A549 (cell line): ENCODE results near the gene SLC38A10. TPM values are rescaled to one million over a fixed set of nuclear protein-coding genes. Genes with fewer than 3 reads are reported as not detected.

ENCODE experiments used
- ATAC-seq, 2 experiments: fragments of 200-7000 bp in 1 of 2; fragments of >200 bp in 1 of 2; cut with Nextera tagmentation in 1 of 2; cut with Tn5 transposase in 1 of 2; 3 replicates each; pipeline versions ENCODE4 v1.8.0 to v1.9.1; 2018 to 2020; ENCODE audit warnings: mild to moderate bottlenecking in 1 of 2, moderate library complexity in 1 of 2
- CTCF ChIA-PET: fragments of 300-600 bp; sonication (Branson Sonifier 250); formaldehyde crosslinking; extraction: SDS; loops from one replicate; lab custom pipeline; 2021; ENCODE audit warnings: antibody characterized with exemption, inconsistent platforms; lab: Yijun Ruan, JAX
- POLR2A ChIA-PET: fragments of 350-600 bp; formaldehyde crosslinking; extraction: SDS; loops from one replicate; lab custom pipeline; 2021; ENCODE audit warnings: antibody characterized with exemption, inconsistent platforms; lab: Yijun Ruan, JAX
- DNase-seq, 2 experiments: peaks; one replicate each; pipeline versions ENCODE4 v3.0.0 to v3.0.0-alpha.2; 2011 to 2016; ENCODE audit warnings: low read depth in 1 of 2, low spot score in 1 of 2
- FAIRE-seq: peaks from 2 replicates; lab custom pipeline; 2011; peaks lifted over from hg19 to GRCh38; lab: Jason Lieb, UNC
- H3K27ac ChIP-seq, 2 experiments: fragments of >200 bp; sonication (Bioruptor Twin); formaldehyde crosslinking; 3 replicates each; pipeline ENCODE4 v1.5.1; 2016 to 2017
- H3K4me1 ChIP-seq: fragments of >200 bp; sonication (Bioruptor Twin); formaldehyde crosslinking; 3 replicates; pipeline ENCODE4 v1.6.1; 2016
- H3K4me2 ChIP-seq: fragments of >200 bp; sonication (Bioruptor Twin); formaldehyde crosslinking; 3 replicates; pipeline ENCODE4 v1.6.1; 2016
- H3K4me3 ChIP-seq: fragments of >200 bp; sonication (Bioruptor Twin); formaldehyde crosslinking; 3 replicates; pipeline ENCODE4 v1.5.1; 2016
- H3K9me3 ChIP-seq: fragments of >200 bp; sonication (Bioruptor Twin); formaldehyde crosslinking; 3 replicates; pipeline ENCODE4 v1.6.1; 2016
- CBX2 ChIP-seq: fragments of 200-600 bp; sonication (generic); IDR thresholded peaks from 2 replicates; pipeline ENCODE4 v1.6.1; 2016; ENCODE audit warnings: low read depth, mild to moderate bottlenecking, borderline replicate concordance
- CEBPB ChIP-seq, 2 experiments: fragments of >200 bp in 1 of 2; sonication (Bioruptor Twin) in 1 of 2; formaldehyde crosslinking in 1 of 2; IDR thresholded peaks; 2 replicates each; pipeline ENCODE4 v1.6.1; 2012 to 2016
- EHF ChIP-seq: fragments of 250-450 bp; sonication (Bioruptor Pico); IDR thresholded peaks from 2 replicates; pipeline ENCODE4 v1.5.0; 2020; ENCODE audit warnings: mild to moderate bottlenecking
- EP300 ChIP-seq, 2 experiments: fragments of >200 bp; sonication (Bioruptor Twin); formaldehyde crosslinking; IDR thresholded peaks; 2 replicates in 1 of 2; 3 replicates in 1 of 2; pipeline ENCODE4 v1.6.1; 2016 to 2017
- GATA3 ChIP-seq: IDR thresholded peaks from 2 replicates; pipeline ENCODE4 v1.6.1; 2012; ENCODE audit warnings: borderline replicate concordance
- HOXB13 ChIP-seq: fragments of 250-450 bp; sonication (Bioruptor Pico); IDR thresholded peaks from 2 replicates; pipeline ENCODE4 v1.5.0; 2020; ENCODE audit warnings: low read depth, mild to moderate bottlenecking, moderate library complexity
- JUNB ChIP-seq: fragments of >200 bp; sonication (Bioruptor Twin); formaldehyde crosslinking; IDR thresholded peaks from 2 replicates; pipeline ENCODE4 v1.6.1; 2016
- KDM5A ChIP-seq: fragments of 200-600 bp; sonication (generic); IDR thresholded peaks from 2 replicates; pipeline ENCODE4 v1.6.1; 2016; ENCODE audit warnings: antibody characterized with exemption, mild to moderate bottlenecking
- MAZ ChIP-seq: fragments of 150-350 bp; IDR thresholded peaks from 2 replicates; pipeline ENCODE4 v1.6.1; 2014; ENCODE audit warnings: antibody characterized with exemption, low read depth, low read length, borderline replicate concordance
- NPAS2 ChIP-seq: fragments of 250-450 bp; sonication (Bioruptor Pico); IDR thresholded peaks from 2 replicates; pipeline ENCODE4 v1.8.0; 2022; ENCODE audit warnings: mild to moderate bottlenecking, moderate library complexity, borderline replicate concordance
- PHF8 ChIP-seq: fragments of 200-600 bp; sonication (generic); IDR thresholded peaks from 2 replicates; pipeline ENCODE4 v1.6.1; 2016; ENCODE audit warnings: low read depth, mild to moderate bottlenecking, antibody characterized with exemption, moderate library complexity, borderline replicate concordance
- POLR2A ChIP-seq: IDR thresholded peaks from 2 replicates; pipeline ENCODE4 v1.6.1; 2012; ENCODE audit warnings: mild to moderate bottlenecking, low read length
- RAD21 ChIP-seq, 2 experiments: fragments of >200 bp in 1 of 2; sonication (Bioruptor Twin) in 1 of 2; formaldehyde crosslinking in 1 of 2; IDR thresholded peaks in 1 of 2; conservative IDR thresholded peaks in 1 of 2; 2 replicates in 1 of 2; 3 replicates in 1 of 2; pipeline ENCODE4 v1.6.1; 2012 to 2018; ENCODE audit warnings: inconsistent platforms in 1 of 2
- RARB ChIP-seq: fragments of 250-450 bp; sonication (Bioruptor Pico); IDR thresholded peaks from 2 replicates; pipeline ENCODE4 v1.8.0; 2021; ENCODE audit warnings: mild to moderate bottlenecking, moderate library complexity
- RCOR1 ChIP-seq: fragments of 150-350 bp; IDR thresholded peaks from 2 replicates; pipeline ENCODE4 v1.6.1; 2014; ENCODE audit warnings: antibody characterized with exemption, low read length, low read depth
- RFX5 ChIP-seq: fragments of 450-650 bp; IDR thresholded peaks from 2 replicates; pipeline ENCODE4 v1.7.1; 2014; ENCODE audit warnings: antibody characterized with exemption, mild to moderate bottlenecking, moderate library complexity
- RNF2 ChIP-seq: fragments of 200-600 bp; sonication (generic); IDR thresholded peaks from 2 replicates; pipeline ENCODE4 v1.6.1; 2016; ENCODE audit warnings: low read depth, mild to moderate bottlenecking, antibody characterized with exemption, moderate library complexity, borderline replicate concordance
- TFCP2L1 ChIP-seq: fragments of 250-450 bp; sonication (Bioruptor Pico); IDR thresholded peaks from 2 replicates; pipeline ENCODE4 v1.5.0; 2021; ENCODE audit warnings: mild to moderate bottlenecking
- ZFP36 ChIP-seq: fragments of 450-650 bp; IDR thresholded peaks from 2 replicates; pipeline ENCODE4 v1.6.1; 2014; ENCODE audit warnings: borderline replicate concordance; ENCODE audit not compliant: partially characterized antibody
- ZSCAN20 ChIP-seq: fragments of 250-450 bp; sonication (Bioruptor Pico); IDR thresholded peaks from 2 replicates; pipeline ENCODE4 v1.8.0; 2022; ENCODE audit warnings: mild to moderate bottlenecking, moderate library complexity
- WGBS: methylation state at CpG from one replicate; pipeline ENCODE4 v1.1.6; 2017; ENCODE audit errors: missing lambda C conversion rate; 5-methylcytosine and 5-hydroxymethylcytosine counted together
- polyA plus RNA-seq, 4 experiments: library from polyadenylated mRNA; depleted of rRNA in 3 of 4; stranded (reverse); fragments of >200 nt; fragmentation: RNase III in 1 of 4; extraction: RNeasy Plus Mini Kit Qiagen cat#74134 plus additional on column Dnase treatment in 1 of 4; gene quantifications; 2 replicates in 3 of 4; 3 replicates in 1 of 4; pipeline ENCODE4 v1.2.3, GENCODE V29; 2011 to 2017
- TF ChIP-seq, protein P1 (sequence below): fragments of 450-650 bp; IDR thresholded peaks from 2 replicates; pipeline ENCODE4 v1.6.1; 2014; ENCODE audit warnings: antibody characterized with exemption
- TF ChIP-seq, protein P2 (sequence below): IDR thresholded peaks from 2 replicates; pipeline ENCODE4 v1.6.1; 2012; ENCODE audit warnings: low read depth, borderline replicate concordance
- TF ChIP-seq, protein P3 (sequence below): fragments of 250-450 bp; sonication (Bioruptor Pico); IDR thresholded peaks from 2 replicates; pipeline ENCODE4 v1.5.0; 2021; ENCODE audit warnings: mild to moderate bottlenecking, moderate library complexity, borderline replicate concordance
- TF ChIP-seq, protein P4 (sequence below): fragments of >200 bp; sonication (Bioruptor Twin); formaldehyde crosslinking; IDR thresholded peaks from 2 replicates; pipeline ENCODE4 v1.6.1; 2016
- TF ChIP-seq, protein P5 (sequence below): fragments of 200-600 bp; sonication (generic); IDR thresholded peaks from 2 replicates; pipeline ENCODE4 v1.6.1; 2016; ENCODE audit warnings: antibody characterized with exemption, mild to moderate bottlenecking, moderate library complexity

The SLC38A10 gene
- polyA plus RNA-seq, 2 of the 4 experiments (the other 2 are of a cell fraction) = 35.8 to 67.4 TPM

DNA sequence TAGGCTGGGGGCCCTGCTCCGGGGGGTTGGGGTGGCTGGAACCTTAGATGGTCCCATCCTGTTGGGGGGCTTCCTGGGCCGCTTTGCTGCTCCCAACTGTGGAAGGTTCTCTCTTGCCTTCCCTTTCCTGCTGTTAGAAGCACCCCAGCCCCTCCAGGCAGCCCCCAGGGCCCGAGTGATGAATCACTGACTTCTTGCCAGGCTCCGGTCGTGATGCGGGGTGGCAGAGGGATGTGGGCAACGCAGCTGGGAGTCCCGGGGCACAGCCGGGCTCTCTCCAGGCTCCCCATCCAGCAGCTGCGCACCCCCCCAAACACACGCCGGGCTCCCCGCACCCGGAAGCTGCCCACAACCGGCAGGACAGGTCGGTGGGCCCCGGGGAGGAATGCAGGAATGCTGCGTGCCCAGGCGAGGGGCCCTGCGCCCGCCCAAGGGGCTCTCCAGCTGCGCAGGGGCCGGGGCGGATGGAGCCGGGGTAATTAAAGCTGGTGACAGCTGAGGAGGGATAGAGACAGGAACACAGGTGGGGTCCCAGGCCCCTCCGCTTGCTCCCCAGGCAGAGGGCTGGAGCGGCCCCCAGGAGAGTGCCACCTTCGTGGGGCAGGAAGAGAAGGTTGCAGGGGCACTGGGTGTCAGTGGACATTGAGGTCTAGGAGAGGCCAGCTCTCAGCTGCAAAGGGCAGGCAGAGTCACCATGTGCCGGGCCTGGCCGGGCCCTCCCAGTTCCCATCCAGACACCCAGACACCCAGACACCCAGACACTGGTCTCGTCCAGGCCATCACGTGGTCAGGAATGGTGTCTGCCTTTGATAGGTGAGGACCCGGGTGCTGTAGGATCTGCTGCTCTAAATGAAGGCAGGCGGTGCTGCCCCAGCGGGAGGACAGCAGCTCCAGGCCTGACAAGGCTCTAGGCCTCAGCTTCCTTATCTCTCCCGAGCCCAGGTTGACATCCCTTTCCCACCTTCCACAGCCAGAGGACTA lies 15.0 kb upstream of the SLC38A10 start:
- ATAC-seq (no peak), FAIRE-seq (no peak), DNase-seq (no peak)
- Histone ChIP-seq H3K27ac (peak overlapping the region; percentile 82 to 91), H3K9me3 (no peaks in the 10 kb centered on the region), H3K4me1 (peaks cover 35% of the 10 kb centered on the region), H3K4me3 (peak overlapping the region; percentile 48; the same call in 1 of the 3 replicates), H3K4me2 (peak overlapping the region; percentile 87)
- WGBS = 90% methylated on average over 36 of the region's 36 CpGs
- ChIA-PET CTCF (interaction anchor here (0.7 to 11.0 kb wide), 42 partner anchors 9 to 193 kb away, joined by 3 to 158 read pairs (median 6); partner anchors contain the start of genes BAHCC1 and SLC38A10), POLR2A (interaction anchor here (0.7 to 3.1 kb wide), 6 partner anchors 20 to 181 kb away, joined by 3 to 15 read pairs (median 4); partner anchors contain the start of gene BAHCC1)
- TF ChIP-seq ZFP36 = no peak
- TF ChIP-seq, protein P1, sequence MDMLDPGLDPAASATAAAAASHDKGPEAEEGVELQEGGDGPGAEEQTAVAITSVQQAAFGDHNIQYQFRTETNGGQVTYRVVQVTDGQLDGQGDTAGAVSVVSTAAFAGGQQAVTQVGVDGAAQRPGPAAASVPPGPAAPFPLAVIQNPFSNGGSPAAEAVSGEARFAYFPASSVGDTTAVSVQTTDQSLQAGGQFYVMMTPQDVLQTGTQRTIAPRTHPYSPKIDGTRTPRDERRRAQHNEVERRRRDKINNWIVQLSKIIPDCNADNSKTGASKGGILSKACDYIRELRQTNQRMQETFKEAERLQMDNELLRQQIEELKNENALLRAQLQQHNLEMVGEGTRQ = no peak
- no peak for TF ChIP-seq RNF2
- no peak for TF ChIP-seq NPAS2
- TF ChIP-seq, protein P2, sequence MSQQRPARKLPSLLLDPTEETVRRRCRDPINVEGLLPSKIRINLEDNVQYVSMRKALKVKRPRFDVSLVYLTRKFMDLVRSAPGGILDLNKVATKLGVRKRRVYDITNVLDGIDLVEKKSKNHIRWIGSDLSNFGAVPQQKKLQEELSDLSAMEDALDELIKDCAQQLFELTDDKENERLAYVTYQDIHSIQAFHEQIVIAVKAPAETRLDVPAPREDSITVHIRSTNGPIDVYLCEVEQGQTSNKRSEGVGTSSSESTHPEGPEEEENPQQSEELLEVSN = no peak
- TF ChIP-seq KDM5A = no peak

DNA sequence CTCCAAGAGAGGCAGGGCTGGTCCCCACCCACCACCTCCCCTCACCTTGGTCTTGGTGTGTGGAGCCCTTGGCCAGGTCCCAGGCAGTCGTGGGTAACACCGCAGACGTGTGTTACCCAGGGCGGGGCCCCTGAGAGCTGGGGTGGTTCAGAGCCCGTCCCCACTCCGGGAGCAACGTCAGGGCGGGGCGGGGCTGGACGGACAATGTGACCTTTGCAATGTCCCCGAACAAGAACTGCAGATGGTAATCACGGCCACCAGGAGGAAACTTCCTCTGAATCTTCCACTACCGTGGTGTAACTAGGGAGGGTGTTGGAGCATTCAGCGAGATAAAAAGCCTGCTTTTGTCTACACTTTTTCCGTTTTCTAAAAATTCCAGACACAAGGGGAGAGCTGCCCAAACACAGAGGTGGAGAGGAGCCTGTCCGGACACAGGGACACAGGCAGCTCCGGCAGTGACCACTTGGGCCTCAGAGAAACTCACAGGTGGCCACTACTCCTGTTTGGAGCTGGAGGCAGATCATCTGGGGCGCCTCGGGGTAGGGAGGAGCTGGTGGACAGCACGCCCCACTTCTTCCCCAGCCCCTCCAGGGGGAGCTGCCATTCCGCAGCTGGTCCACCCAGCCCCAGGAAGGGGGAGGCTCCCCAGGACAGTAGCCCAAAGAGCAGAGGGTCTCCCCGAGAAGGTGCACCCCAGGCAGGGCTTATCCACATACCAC lies 14.2 kb upstream of the SLC38A10 start:
- peak; percentile 90 to 99 for DNase-seq
- H3K4me1 ChIP-seq = peaks cover 35% of the 10 kb centered on the region
- peak overlapping the region; percentile 87 for H3K4me2 ChIP-seq
- peak; percentile 74 to 88 for ATAC-seq
- CTCF ChIA-PET = interaction anchor here (0.6 to 11.0 kb wide), 43 partner anchors 10 to 210 kb away, joined by 3 to 158 read pairs (median 5); partner anchors contain the start of genes BAHCC1 and SLC38A10
- no peaks in the 10 kb centered on the region for H3K9me3 ChIP-seq
- FAIRE-seq = peak; percentile 93
- peak overlapping the region; percentile 82 to 91 for H3K27ac ChIP-seq
- peak overlapping the region; percentile 48 for H3K4me3 ChIP-seq
- POLR2A ChIA-PET = interaction anchor here (0.6 to 3.1 kb wide), 7 partner anchors 20 to 327 kb away, joined by 3 to 15 read pairs (median 4); partner anchors contain the start of gene BAHCC1
- 13% methylated on average over 10 of the region's 22 CpGs for WGBS
- TF ChIP-seq KDM5A (no peak), EP300 (IDR thresholded peaks at IDR 0.05) (no peak), PHF8 (no peak), HOXB13 (CRISPR knock-in tag) (no peak), JUNB (no peak), GATA3 (no peak; the same call in none of the 2 replicates), POLR2A (peak; percentile 50), ZSCAN20 (CRISPR knock-in tag) (no peak), CBX2 (no peak), RARB (CRISPR knock-in tag) (no peak), MAZ (0 out of 2 replicates have a peak, but pooled peaks have one; percentile 11), RAD21 (conservative IDR thresholded peaks at IDR 0.05 in 1 of 2, IDR thresholded peaks at IDR 0.05 in 1 of 2) (peak; percentile 52 to 69), EHF (CRISPR knock-in tag) (no peak), RCOR1 (no peak), CEBPB (IDR thresholded peaks at IDR 0.05) (no peak), RFX5 (no peak), TFCP2L1 (CRISPR knock-in tag) (no peak)
- TF ChIP-seq, protein P2 = no peak
- TF ChIP-seq, protein P3, sequence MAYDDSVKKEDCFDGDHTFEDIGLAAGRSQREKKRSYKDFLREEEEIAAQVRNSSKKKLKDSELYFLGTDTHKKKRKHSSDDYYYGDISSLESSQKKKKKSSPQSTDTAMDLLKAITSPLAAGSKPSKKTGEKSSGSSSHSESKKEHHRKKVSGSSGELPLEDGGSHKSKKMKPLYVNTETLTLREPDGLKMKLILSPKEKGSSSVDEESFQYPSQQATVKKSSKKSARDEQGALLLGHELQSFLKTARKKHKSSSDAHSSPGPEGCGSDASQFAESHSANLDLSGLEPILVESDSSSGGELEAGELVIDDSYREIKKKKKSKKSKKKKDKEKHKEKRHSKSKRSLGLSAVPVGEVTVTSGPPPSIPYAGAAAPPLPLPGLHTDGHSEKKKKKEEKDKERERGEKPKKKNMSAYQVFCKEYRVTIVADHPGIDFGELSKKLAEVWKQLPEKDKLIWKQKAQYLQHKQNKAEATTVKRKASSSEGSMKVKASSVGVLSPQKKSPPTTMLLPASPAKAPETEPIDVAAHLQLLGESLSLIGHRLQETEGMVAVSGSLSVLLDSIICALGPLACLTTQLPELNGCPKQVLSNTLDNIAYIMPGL (CRISPR knock-in tag) = no peak
- TF ChIP-seq, protein P4, sequence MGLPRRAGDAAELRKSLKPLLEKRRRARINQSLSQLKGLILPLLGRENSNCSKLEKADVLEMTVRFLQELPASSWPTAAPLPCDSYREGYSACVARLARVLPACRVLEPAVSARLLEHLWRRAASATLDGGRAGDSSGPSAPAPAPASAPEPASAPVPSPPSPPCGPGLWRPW = no peak
- TF ChIP-seq, protein P5, sequence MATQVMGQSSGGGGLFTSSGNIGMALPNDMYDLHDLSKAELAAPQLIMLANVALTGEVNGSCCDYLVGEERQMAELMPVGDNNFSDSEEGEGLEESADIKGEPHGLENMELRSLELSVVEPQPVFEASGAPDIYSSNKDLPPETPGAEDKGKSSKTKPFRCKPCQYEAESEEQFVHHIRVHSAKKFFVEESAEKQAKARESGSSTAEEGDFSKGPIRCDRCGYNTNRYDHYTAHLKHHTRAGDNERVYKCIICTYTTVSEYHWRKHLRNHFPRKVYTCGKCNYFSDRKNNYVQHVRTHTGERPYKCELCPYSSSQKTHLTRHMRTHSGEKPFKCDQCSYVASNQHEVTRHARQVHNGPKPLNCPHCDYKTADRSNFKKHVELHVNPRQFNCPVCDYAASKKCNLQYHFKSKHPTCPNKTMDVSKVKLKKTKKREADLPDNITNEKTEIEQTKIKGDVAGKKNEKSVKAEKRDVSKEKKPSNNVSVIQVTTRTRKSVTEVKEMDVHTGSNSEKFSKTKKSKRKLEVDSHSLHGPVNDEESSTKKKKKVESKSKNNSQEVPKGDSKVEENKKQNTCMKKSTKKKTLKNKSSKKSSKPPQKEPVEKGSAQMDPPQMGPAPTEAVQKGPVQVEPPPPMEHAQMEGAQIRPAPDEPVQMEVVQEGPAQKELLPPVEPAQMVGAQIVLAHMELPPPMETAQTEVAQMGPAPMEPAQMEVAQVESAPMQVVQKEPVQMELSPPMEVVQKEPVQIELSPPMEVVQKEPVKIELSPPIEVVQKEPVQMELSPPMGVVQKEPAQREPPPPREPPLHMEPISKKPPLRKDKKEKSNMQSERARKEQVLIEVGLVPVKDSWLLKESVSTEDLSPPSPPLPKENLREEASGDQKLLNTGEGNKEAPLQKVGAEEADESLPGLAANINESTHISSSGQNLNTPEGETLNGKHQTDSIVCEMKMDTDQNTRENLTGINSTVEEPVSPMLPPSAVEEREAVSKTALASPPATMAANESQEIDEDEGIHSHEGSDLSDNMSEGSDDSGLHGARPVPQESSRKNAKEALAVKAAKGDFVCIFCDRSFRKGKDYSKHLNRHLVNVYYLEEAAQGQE = no peak
